CD4-positive, alpha-beta T cell treated with Interleukin-6 at 100 ng/mL for 8 hours (primary cell): ENCODE results near the gene ITGB6.

Experiments
- DNase-seq: peaks from one replicate; pipeline ENCODE4 v3.0.0-alpha.2; 2020; ENCODE audit warnings: mixed read lengths, low spot score

The ITGB6 gene

DNA sequence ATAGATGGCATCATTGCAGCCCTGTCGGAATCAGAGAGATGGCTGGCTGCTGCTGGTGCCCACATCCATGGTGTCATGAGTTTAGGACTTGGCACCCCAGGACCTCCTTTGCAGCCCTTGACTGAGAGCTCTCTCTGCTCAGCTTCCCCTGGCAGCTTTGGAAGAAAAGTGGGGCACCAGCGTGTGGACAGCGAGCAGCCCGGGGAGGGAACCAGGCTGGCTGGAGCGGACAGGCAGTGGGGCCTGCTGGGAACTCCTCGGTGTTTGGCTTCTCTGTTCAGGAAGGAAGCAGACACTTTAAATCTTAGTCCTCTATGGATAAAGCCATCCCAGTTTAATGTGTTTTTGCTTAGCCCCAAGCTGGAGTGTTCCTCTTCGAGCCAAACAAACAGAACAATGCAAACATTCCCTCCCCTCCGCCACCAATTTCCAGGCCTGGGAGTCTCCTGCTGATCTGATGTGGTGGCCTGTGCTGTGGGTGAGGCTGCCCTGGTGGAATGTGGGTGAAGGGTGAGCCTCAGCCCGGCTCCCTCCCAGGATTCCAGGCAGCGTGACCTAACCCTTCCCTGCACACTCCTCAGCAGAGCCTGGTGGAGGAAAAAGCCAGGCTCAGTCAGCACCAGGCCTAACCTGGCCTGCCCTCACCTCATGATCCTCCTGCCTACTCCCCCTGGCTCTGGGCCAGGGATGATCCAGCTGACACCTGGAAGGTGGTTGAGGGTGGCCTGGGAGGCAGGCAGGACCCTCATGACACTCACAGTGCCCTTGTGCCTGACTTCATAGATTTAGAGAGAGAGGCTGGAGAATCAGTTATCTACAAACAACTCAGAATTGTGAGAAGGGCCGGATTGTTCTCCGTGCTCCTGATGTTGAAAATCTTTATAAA is 21.6 kb upstream of the ITGB6 start:
- no peak for DNase-seq

DNA sequence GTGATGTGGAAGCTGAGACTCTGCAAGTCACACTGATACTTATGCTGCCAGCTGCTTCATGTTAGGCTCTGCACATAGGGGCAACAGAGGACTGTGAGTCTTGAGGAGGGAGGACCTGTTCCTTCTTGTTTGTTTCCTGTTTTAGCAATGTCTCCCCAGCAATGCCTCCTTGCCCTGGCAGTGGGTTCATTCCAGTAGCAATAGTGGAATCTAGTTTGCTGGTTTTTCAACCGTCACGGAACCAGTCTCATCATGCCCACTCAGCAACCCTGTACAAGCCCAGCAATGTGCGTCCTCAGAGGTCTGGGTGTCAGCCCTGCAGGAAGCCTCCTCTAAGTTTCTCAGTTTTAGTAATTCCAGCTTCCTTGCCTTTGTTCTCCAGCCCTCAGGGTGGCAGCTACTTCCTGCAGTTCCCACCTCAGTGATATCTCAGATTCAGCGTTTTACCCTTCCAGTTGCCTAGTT is 20.5 kb upstream of the ITGB6 start:
- no peak for DNase-seq

GRCh38 chr2:160220026-160220425 is 20.0 kb upstream of the ITGB6 start:
- DNase-seq, result no peak

- no peak for DNase-seq
Measured at GRCh38 chr2:160214461-160215445, 14.7 kb upstream of the ITGB6 start.

DNA sequence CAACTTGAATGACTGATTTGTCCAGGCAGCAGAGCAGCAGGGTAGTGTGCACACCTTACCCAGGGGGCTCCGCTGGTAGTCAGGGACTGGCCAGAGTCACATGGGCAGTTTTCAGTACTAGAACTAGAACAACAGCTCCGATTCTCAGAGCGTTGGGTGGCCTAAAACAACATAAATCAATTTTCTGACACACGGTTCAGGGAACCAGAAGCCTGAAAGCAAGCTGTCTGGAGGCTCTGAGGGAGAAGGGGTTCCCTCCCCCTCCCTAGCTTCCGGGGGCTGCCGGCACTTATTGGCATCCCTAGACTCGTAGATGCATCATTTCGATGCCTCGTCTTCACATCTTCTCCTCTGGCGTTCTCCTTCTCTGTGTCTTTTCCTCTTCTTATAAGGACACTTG is 13.4 kb upstream of the ITGB6 start:
- no peak for DNase-seq

GRCh38 chr2:160210599-160211138 is 10.6 kb upstream of the ITGB6 start:
- peak; percentile 67 for DNase-seq

DNA sequence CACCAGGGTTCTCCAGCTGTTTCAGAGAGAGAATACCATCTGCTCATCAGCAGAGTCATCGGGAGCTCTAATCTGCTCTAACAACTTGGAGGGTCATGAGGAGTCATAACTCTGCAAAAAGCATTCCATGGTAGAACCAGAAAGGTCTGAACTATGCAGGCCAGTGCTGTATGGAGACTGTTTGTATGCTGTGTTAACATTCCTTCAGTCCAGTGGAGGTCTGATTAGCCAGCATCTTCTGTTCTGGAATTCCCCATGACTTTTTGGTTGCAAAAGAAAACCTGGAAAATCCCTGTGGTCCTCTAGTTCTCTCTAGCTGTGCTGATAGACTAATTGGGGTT is 9.4 kb upstream of the ITGB6 start:
- no peak for DNase-seq

- no peak for DNase-seq
Measured at GRCh38 chr2:160208655-160209515, 8.8 kb upstream of the ITGB6 start.

DNA sequence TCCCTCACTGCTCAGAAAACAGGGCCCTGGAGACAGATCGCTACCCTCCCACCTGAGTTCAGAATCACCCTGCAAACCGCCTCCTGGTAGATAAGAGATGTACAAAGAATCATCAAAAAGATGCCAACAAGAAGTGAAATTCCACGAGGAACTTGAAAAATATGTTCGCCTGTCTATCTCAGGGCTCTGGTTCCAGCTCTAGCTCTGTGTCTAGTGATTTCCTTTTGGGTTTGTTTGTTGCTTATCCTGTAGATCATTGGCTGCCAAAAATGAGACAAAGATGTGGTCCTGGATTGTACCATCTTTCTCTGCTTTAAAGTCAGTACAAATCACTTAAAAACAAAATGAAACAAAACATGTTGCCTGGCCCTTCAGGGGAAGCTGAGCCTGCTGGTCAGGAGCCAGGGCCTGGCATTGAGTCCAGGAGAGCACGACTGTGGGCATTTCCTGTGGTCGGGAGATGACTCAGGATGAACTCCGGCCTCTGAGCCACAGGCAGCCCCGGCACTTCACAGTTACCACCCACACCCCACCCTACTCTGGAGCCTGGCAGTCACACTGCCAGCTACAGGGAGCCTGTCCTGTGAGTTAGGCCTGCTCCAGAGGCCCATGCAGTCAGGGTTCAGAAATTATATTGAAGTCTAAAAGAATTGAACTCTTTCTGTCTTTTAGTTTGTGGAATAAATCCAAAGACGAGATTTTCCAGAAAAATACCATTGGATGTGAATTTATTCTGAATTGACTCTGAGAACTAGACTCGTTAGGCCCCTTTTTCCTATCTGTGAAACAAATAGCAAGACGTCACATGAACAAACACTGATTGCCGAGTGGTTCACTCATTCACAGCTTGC is 8.0 kb upstream of the ITGB6 start:
- DNase-seq, result no peak

DNA sequence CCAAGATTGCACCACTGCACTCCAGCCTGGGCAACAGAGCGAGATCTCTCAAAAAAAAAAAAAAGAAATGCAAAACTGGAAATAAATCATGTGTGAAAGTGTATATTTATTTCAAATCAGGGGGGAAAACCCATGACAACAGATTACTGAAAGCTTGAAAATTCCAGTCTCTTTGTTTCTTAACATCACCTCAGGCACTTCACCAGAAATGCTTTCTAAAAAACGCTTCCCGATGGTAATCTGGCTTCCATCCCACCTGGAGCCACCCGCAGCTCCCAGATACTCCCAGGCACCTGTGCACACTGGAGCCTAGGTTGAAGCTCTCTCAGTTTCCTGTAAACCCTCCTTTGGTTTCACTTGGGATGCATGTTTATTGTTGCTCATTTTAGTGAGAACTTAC is 7.2 kb upstream of the ITGB6 start:
- no peak for DNase-seq

GRCh38 chr2:160206436-160206835 is 6.4 kb upstream of the ITGB6 start:
- no peak for DNase-seq

DNA sequence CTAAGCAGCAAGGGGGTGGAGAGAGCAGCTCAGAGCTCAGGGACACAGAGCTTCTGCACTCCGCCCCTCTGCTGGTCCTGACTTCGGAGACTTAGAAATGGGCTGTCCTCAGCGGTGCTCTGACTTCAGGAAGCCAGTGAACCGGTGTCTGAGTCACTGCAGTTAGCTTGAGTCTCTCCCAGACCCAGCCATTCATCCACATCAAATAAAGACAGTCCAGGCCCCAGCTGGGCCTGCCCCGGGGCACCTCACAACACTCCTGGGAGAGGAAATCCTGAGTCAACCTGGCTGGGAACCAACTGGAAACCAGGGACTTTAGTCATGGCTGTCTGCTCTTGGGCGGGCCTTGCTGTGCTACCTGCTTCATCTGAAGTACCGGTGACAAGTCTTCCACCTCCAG is 5.4 kb upstream of the ITGB6 start:
- DNase-seq, result no peak

DNA sequence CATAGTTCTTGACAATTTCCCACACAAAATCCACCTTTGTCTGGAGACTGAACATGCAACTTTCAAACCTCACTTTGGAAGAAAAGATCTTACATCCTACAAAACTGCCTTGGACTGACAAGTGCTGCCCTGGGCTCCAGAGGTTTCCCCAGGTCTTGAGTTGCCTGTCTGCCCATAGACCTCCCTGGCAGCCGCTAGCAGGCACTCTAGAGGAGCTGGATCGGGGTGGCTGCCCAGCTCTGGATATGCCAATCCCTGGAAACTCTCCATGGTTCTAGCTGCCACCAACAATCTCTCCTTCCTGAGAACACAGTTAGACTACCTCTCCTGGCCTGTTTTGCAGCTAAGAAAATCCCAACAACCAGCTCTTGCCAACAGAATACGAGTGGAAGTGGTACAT is 3.4 kb upstream of the ITGB6 start:
- no peak for DNase-seq

DNA sequence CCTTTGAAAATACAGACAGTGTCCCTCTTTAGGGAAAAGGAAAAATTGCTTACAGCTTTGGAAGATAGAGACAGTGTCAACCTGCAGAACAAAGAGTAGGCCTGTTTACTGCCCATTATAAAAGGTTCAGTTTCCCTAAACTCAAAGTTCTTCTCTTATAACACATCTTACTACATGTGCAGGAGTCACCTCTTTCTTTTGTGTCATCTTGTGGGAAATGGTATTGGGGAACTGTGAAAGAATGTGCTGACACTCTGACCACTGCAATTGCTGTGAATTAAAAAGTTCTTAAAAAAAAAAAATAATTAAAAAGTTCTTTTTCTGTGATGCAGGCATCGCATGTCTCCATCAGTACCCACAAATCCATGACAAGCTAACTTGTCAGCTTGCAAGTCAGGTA is 2.9 kb upstream of the ITGB6 start:
- no peak for DNase-seq

GRCh38 chr2:160201849-160202539 is 1.9 kb upstream of the ITGB6 start:
- DNase-seq, result no peak

- no peak for DNase-seq
Measured at GRCh38 chr2:160200921-160201320, 849 bp upstream of the ITGB6 start.

DNA sequence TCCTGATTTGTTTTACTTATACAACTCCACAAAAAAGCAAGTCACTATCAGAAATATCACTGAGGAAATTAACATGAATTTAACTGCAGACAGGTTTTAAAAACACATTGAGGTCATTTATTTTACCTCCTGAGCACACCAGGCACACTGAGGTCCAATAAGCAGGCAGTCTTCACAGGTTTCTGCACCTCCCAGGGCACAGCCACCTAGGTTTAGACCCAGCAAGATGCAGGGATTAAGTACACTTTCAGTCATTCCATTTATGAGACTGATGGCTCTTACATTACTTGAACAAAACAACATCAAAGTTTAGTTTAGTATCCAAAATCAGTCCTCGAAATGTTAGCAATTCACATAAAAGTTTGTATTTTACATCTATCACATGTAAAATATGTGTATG is 1.0 kb downstream of the ITGB6 start:
- DNase-seq, result no peak

DNA sequence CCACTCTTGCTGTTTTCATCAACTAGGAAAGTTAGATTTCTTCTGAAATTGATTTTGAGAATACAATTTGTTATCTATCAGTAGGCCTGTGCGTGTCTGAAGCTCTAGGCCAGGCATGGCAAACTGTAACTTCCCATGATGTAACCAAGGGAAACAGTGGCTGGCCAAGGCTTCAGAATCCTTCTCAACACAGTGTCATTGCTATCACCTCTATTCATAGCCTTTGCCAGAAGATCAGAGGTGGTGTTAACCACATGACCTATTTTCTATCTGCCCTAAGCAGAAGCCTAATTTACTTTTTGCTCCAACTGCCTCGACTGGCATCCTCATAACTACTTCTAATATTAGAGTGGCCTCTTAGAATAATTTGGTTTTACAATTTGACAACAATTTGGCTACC is 2.5 kb downstream of the ITGB6 start:
- no peak for DNase-seq

DNA sequence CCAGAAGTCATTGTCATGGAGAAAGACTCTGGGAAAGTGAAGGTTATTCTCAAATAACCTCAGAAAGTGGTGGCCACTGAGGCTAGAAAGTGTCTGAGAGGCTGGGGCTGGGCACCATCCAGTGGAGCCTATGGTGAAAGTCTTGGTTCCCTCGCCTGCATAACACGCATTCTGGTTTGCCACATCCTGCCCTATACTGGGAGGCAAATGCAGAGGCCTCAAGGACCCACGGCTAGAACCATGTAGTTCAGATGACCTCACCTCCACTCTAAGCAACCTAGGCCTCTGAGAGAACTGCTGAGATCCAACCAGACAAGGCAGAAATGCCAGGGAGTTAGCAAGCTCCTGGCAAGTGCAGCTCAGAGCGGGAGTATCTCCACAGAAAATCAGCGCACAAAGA is 5.1 kb downstream of the ITGB6 start:
- DNase-seq, result no peak

GRCh38 chr2:160194351-160194750 is 5.7 kb downstream of the ITGB6 start:
- no peak for DNase-seq
